Dermis lymphatic vessel endothelial cell (primary cell): ENCODE results near the gene MEST. TPM values are rescaled to one million over a fixed set of nuclear protein-coding genes. Genes with fewer than 3 reads are reported as not detected.

Experiments used
- total RNA-seq: library from RNA; depleted of rRNA; stranded (reverse); fragments of >200 nt; gene quantifications from 2 replicates; pipeline ENCODE4 v1.2.1, GENCODE V29; 2014

MEST gene, protein sequence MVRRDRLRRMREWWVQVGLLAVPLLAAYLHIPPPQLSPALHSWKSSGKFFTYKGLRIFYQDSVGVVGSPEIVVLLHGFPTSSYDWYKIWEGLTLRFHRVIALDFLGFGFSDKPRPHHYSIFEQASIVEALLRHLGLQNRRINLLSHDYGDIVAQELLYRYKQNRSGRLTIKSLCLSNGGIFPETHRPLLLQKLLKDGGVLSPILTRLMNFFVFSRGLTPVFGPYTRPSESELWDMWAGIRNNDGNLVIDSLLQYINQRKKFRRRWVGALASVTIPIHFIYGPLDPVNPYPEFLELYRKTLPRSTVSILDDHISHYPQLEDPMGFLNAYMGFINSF
- 0.87 and 1.1 TPM in 2 replicates for total RNA-seq

DNA sequence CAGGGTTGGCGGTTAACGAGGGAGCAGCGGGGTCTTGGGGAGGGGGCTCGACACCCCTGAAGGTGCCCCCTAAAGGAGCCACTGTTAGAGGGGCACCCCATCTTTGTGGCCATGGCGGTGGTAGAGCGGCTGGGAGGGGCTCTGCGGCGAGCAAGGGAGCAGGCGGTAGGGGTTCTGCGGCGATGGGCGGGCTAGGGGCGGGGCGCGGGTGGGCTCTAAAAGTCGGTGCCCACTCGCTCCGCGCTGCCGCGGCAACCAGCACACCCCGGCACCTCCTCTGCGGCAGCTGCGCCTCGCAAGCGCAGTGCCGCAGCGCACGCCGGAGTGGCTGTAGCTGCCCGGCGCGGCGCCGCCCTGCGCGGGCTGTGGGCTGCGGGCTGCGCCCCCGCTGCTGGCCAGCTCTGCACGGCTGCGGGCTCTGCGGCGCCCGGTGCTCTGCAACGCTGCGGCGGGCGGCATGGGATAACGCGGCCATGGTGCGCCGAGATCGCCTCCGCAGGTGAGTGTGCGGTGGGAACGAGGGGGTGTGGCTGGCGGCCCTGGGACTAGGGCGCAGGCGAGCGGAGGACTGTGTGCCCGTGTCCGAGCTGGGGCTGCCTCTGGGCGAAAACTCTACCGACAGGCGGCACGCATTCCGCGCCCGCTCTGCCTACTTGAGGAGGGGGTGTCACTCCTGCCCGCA is at the start of gene MEST:
Gene MEST, plus strand, starts transcription at position 245 of the 682 bp plus-strand sequence. Its CDS starts 229 bp downstream, at position 474.

Other genes with a start within 250 kb of the MEST start
- gene CPA2, start 225.2 kb upstream of the MEST start, total RNA-seq: not detected in 2 replicates
- gene CPA4, start 198.9 kb upstream of the MEST start, total RNA-seq: 0.54 TPM in 1 of 2 replicates, not detected in the other
- gene CPA5, start 147.3 kb upstream of the MEST start, total RNA-seq: not detected in 2 replicates
- not detected in 2 replicates for gene CPA1, start 111.6 kb upstream of the MEST start, total RNA-seq
- 2.9 and 4.1 TPM in 2 replicates for gene CEP41, start 51.1 kb upstream of the MEST start, total RNA-seq
- gene COPG2, start 176.7 kb downstream of the MEST start, total RNA-seq: 13.3 and 20.9 TPM in 2 replicates
- gene TSGA13, start 194.5 kb downstream of the MEST start, total RNA-seq: not detected in 2 replicates
- gene KLF14, start 242.1 kb downstream of the MEST start, total RNA-seq: not detected in 2 replicates